Stimulated activated CD4-positive, alpha-beta T cell treated with anti-CD3 and anti-CD28 coated beads, TNF-alpha, amount 100 ng/mL, for 48 hours (primary cell): Measurements from ENCODE around the gene CST3.
A peak's percentile ranks its signal among the peaks of the same experiment; 100 is the strongest.
"Not testable (repeated sequence)": the region's sequence is repeated elsewhere in the genome, so short reads cannot be mapped to it uniquely, and the experiment has no call there.

Source experiments
- DNase-seq, 3 donors: peaks; one replicate each; pipeline ENCODE4 v3.0.0-alpha.2; 2020; ENCODE audit warnings: low read depth in 3 of 3

Gene CST3

GRCh38 chr20:23637282-23638221, at the start of gene CST3:
CST3 (minus strand) TSS chr20:23637955; CDS start chr20:23637862, 93 bp downstream.
- no peak for DNase-seq

GRCh38 chr20:23686046-23686750, 48.4 kb upstream of the CST3 start:
- no peak for DNase-seq

- DNase-seq, result not testable (repeated sequence)
Observed at GRCh38 chr20:23685529-23685896, 47.8 kb upstream of the CST3 start.

- no peak for DNase-seq
Observed at GRCh38 chr20:23684261-23684660, 46.5 kb upstream of the CST3 start.

- DNase-seq, result no peak
Observed at GRCh38 chr20:23683807-23684206, 46.1 kb upstream of the CST3 start.

- DNase-seq, result no peak
Observed at GRCh38 chr20:23683281-23683680, 45.5 kb upstream of the CST3 start.

GRCh38 chr20:23680146-23680545, 42.4 kb upstream of the CST3 start:
- DNase-seq, result no peak

- DNase-seq, result no peak
Observed at GRCh38 chr20:23679133-23680092, 41.7 kb upstream of the CST3 start.

GRCh38 chr20:23673209-23673608, 35.5 kb upstream of the CST3 start:
- DNase-seq, result no peak

- no peak for DNase-seq
Observed at GRCh38 chr20:23672158-23672557, 34.4 kb upstream of the CST3 start.

- no peak for DNase-seq
Observed at GRCh38 chr20:23671479-23671878, 33.7 kb upstream of the CST3 start.

- no peak for DNase-seq
Observed at GRCh38 chr20:23670361-23670760, 32.6 kb upstream of the CST3 start.

- no peak for DNase-seq
Observed at GRCh38 chr20:23669866-23670265, 32.1 kb upstream of the CST3 start.

GRCh38 chr20:23669327-23669726, 31.6 kb upstream of the CST3 start:
- no peak for DNase-seq

- DNase-seq, result peak; percentile 6 to 27 (median 20)
Observed at GRCh38 chr20:23668477-23668951, 30.8 kb upstream of the CST3 start.

GRCh38 chr20:23667666-23668065, 29.9 kb upstream of the CST3 start:
- no peak for DNase-seq

- no peak for DNase-seq
Observed at GRCh38 chr20:23666698-23667097, 28.9 kb upstream of the CST3 start.

GRCh38 chr20:23666189-23666588, 28.4 kb upstream of the CST3 start:
- no peak for DNase-seq

GRCh38 chr20:23664954-23665353, 27.2 kb upstream of the CST3 start:
- no peak for DNase-seq

GRCh38 chr20:23664046-23664445, 26.3 kb upstream of the CST3 start:
- not testable (repeated sequence) for DNase-seq

GRCh38 chr20:23663180-23663579, 25.4 kb upstream of the CST3 start:
- DNase-seq, result no peak
